Gastrocnemius medialis (tissue), 4 donors: ENCODE data around the gene MSH5. TPM values are rescaled to one million over a fixed set of nuclear protein-coding genes. Genes with fewer than 3 reads are reported as not detected.

Experiments
- ATAC-seq, 2 donors: fragments of 150-250 bp; one replicate each; pipeline ENCODE4 v1.9.1; 2016
- DNase-seq, 2 donors: peaks; one replicate each; pipeline ENCODE4 v3.0.0-alpha.2; 2019
- H3K27ac ChIP-seq, 4 donors: fragments of 200-600 bp; sonication (generic); 1 replicate in 1 of 4; 2 replicates in 3 of 4; pipeline ENCODE4 v1.5.1; 2016 to 2018; ENCODE audit warnings: mild to moderate bottlenecking in 2 of 4, moderate library complexity in 1 of 4
- H3K27me3 ChIP-seq, 3 donors: fragments of 200-600 bp; sonication (generic) in 2 of 3; 1 replicate in 1 of 3; 2 replicates in 2 of 3; pipeline versions ENCODE4 v1.5.1 to v1.6.0; 2016 to 2019; ENCODE audit warnings: mild to moderate bottlenecking in 1 of 3, moderate library complexity in 1 of 3
- H3K36me3 ChIP-seq, 2 donors: fragments of 200-600 bp; sonication (generic) in 1 of 2; one replicate each; pipeline ENCODE4 v1.5.1; 2017 to 2018
- H3K4me1 ChIP-seq, 2 donors: fragments of 200-600 bp; sonication (generic) in 1 of 2; one replicate each; pipeline ENCODE4 v1.5.1; 2016 to 2017; ENCODE audit warnings: mild to moderate bottlenecking in 2 of 2
- H3K4me3 ChIP-seq, 4 donors: fragments of 200-600 bp; sonication (generic) in 3 of 4; 1 replicate in 1 of 4; 2 replicates in 3 of 4; pipeline ENCODE4 v1.5.1; 2016 to 2019; ENCODE audit warnings: mild to moderate bottlenecking in 2 of 4
- H3K9me3 ChIP-seq, 3 donors: fragments of 200-600 bp; sonication (generic) in 2 of 3; 1 replicate in 1 of 3; 2 replicates in 2 of 3; pipeline ENCODE4 v1.5.1; 2016 to 2019
- POLR2A ChIP-seq, 2 donors: fragments of 450-650 bp; IDR thresholded peaks; one replicate each; pipeline ENCODE4 v1.6.1; 2017; ENCODE audit warnings: antibody characterized with exemption in 2 of 2, mild to moderate bottlenecking in 2 of 2, moderate library complexity in 2 of 2
- in situ Hi-C, 4 donors: fragments of 200-750 bp; cut with MboI; loops; one replicate each; pipeline versions ENCODE4 v1.15.0 to v1.8.0; 2017; ENCODE audit warnings: low sequenced_read_pairs in 4 of 4
- intact Hi-C: fragments of 100-400 bp; cut with DNase I; formaldehyde crosslinking; loops from one replicate; pipeline ENCODE4 v1.15.1; 2023; ENCODE audit warnings: low total_unique reads
- total RNA-seq, 4 donors: library from RNA; depleted of rRNA; stranded (reverse); fragments of >200 nt; gene quantifications; one replicate each; pipeline versions ENCODE4 v1.1.0 to v1.2.3, GENCODE V29; 2016
- TF ChIP-seq, protein P1 (sequence below), 5 experiments: fragments of 450-650 bp in 3 of 5; fragments of 200-600 bp in 2 of 5; sonication (generic) in 2 of 5; IDR thresholded peaks in 4 of 5; conservative IDR thresholded peaks in 1 of 5; 1 replicate in 4 of 5; 2 replicates in 1 of 5; pipeline ENCODE4 v1.5.1; 2016 to 2019; ENCODE audit warnings: antibody characterized with exemption in 5 of 5, mild to moderate bottlenecking in 3 of 5, moderate library complexity in 3 of 5

The MSH5 gene
- total RNA-seq, 4 donors from 2014 or later, result 0.35 to 7.8 (median 1.6) TPM

DNA sequence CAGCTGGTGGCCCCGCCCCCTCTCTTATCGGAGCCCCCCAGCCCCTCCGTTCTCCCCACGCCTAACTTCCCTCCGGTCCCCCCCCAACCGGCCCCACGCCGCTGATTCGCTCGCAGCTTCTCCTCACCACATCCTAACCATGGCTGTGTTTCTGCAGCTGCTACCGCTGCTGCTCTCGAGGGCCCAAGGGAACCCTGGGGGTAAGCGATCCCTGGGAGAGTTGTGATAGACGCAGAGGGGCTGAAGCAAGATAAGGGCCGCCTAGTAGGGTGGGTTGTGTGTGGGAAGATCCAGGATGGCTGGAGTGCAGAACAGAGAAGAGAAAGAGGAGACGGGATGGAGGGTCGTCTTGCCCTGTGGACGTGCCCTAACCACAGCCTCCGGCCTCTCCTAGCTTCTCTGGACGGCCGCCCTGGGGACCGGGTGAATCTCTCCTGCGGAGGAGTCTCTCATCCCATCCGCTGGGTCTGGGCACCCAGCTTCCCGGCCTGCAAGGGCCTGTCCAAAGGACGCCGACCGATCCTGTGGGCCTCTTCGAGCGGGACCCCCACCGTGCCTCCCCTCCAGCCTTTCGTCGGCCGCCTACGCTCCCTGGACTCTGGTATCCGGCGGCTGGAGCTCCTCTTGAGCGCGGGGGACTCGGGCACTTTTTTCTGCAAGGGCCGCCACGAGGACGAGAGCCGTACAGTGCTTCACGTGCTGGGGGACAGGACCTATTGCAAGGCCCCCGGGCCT lies 16.4 kb upstream of the MSH5 start, which contains the start of gene MPIG6B:
TSS of gene MPIG6B (plus strand) at position 129 of the 735 bp plus-strand sequence. CDS start at position 140, 11 bp downstream.
- intact Hi-C loops (no loop called here), in situ Hi-C loops (no loop called here)
- no peak within 1 kb of the TSS for H3K4me3 ChIP-seq
- TF ChIP-seq, protein P1, sequence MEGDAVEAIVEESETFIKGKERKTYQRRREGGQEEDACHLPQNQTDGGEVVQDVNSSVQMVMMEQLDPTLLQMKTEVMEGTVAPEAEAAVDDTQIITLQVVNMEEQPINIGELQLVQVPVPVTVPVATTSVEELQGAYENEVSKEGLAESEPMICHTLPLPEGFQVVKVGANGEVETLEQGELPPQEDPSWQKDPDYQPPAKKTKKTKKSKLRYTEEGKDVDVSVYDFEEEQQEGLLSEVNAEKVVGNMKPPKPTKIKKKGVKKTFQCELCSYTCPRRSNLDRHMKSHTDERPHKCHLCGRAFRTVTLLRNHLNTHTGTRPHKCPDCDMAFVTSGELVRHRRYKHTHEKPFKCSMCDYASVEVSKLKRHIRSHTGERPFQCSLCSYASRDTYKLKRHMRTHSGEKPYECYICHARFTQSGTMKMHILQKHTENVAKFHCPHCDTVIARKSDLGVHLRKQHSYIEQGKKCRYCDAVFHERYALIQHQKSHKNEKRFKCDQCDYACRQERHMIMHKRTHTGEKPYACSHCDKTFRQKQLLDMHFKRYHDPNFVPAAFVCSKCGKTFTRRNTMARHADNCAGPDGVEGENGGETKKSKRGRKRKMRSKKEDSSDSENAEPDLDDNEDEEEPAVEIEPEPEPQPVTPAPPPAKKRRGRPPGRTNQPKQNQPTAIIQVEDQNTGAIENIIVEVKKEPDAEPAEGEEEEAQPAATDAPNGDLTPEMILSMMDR (IDR thresholded peaks at IDR 0.05 in 4 of 5, conservative IDR thresholded peaks at IDR 0.05 in 1 of 5), result no peak
- no peak for TF ChIP-seq POLR2A (IDR thresholded peaks at IDR 0.05)
- H3K36me3 ChIP-seq, result no peaks in the 10 kb centered on the region
- no peaks in the 10 kb centered on the region for H3K9me3 ChIP-seq
- H3K27me3 ChIP-seq, result no peaks in the 10 kb centered on the region
- H3K4me1 ChIP-seq, result no peaks in the 10 kb centered on the region
- no peak within 1 kb of the TSS for H3K27ac ChIP-seq
- no peak for ATAC-seq
- no peak for DNase-seq

DNA sequence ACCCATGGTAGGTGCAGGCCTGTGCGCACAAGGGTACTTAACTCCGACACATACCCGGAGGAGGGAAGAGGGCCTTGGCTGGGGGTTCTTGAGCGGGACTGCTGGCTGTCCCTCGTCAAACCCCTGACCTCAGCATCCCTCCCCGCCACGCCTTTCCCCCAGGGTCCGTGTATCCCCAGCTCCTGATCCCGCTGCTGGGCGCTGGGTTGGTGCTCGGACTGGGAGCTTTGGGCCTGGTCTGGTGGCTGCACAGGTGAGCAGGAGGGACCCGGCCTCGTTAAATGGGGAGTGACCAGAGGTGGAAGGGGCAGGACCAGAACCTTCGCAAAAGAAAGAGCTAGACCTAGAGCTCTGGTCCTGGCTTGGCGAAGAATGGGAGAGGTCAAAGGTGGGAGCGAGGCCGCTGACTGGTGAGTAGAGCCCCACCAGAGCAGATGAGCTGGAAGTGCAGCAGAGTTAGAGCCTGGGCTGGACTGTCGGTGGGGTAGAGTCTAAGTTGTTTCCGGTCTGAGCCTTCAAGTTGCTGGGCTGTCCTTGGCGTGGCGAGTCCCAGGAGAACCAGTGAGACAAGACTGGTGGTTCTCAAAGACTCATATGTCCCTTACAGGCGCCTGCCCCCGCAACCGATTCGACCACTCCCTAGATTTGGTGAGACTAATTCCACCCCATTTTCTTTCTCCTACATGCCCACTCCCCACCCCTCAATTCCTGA lies 15.7 kb upstream of the MSH5 start:
- peaks cover 4 to 5% of the 10 kb centered on the region in 2 donors for H3K4me1 ChIP-seq
- H3K9me3 ChIP-seq, result no peaks in the 10 kb centered on the region
- ATAC-seq (no peak), DNase-seq (no peak)
- intact Hi-C loops (no loop called here), in situ Hi-C loops (no loop called here)
- H3K36me3 ChIP-seq, result no peaks in the 10 kb centered on the region
- no peak overlapping the region for H3K27ac ChIP-seq
- no peaks in the 10 kb centered on the region for H3K27me3 ChIP-seq
- no peak overlapping the region for H3K4me3 ChIP-seq
- TF ChIP-seq, protein P1 (IDR thresholded peaks at IDR 0.05 in 4 of 5, conservative IDR thresholded peaks at IDR 0.05 in 1 of 5), result no peak
- TF ChIP-seq POLR2A (IDR thresholded peaks at IDR 0.05), result no peak

DNA sequence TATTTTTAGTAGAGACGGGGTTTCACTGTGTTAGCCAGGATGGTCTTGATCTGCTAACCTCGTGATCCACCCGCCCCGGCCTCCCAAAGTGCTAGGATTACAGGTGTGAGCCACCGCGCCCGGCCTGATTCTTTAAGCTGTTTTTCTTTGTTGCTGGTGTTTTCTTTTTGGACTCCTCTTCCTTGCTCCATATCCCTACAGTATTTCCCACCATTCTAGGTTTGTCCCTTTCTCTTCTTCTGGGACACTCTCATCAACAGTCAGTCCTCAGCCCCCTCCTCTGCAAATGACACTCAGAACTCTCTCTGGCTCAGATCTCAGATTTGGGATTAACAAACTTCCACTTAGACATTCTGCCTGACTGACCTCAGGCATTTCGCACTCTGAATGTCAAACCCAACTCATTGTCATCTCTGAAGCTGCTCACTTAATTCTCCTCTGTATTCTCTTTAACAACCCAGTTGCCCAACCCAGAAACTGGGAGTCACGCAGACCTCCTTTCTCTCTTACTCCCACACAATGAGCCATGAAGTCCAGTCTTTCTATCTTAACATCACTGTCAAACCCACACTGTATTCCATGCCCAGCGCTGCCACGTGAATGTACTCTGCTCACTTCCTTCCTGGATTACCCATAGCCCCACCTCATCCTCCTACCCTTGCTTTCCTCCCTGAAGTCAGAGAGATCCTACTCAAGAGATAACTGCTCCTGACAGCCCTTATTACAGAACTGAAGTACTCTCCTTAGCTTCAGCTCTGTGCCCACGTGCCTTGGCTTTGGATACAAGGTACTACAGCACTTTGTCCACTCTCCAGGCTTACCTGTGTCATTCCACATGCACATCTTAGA lies 14.1 kb upstream of the MSH5 start:
- intact Hi-C loops (no loop called here), in situ Hi-C loops (no loop called here)
- H3K4me1 ChIP-seq, result peaks cover 7 to 8% of the 10 kb centered on the region in 2 donors
- H3K27me3 ChIP-seq, result peaks cover 0 to 3% (median 0%) of the 10 kb centered on the region in 3 donors
- no peaks in the 10 kb centered on the region for H3K9me3 ChIP-seq
- ATAC-seq, result no peak
- TF ChIP-seq, protein P1 (IDR thresholded peaks at IDR 0.05 in 4 of 5, conservative IDR thresholded peaks at IDR 0.05 in 1 of 5), result no peak
- no peak for TF ChIP-seq POLR2A (IDR thresholded peaks at IDR 0.05)
- no peak overlapping the region for H3K27ac ChIP-seq
- DNase-seq, result no peak
- H3K4me3 ChIP-seq, result no peak overlapping the region
- no peaks in the 10 kb centered on the region for H3K36me3 ChIP-seq

DNA sequence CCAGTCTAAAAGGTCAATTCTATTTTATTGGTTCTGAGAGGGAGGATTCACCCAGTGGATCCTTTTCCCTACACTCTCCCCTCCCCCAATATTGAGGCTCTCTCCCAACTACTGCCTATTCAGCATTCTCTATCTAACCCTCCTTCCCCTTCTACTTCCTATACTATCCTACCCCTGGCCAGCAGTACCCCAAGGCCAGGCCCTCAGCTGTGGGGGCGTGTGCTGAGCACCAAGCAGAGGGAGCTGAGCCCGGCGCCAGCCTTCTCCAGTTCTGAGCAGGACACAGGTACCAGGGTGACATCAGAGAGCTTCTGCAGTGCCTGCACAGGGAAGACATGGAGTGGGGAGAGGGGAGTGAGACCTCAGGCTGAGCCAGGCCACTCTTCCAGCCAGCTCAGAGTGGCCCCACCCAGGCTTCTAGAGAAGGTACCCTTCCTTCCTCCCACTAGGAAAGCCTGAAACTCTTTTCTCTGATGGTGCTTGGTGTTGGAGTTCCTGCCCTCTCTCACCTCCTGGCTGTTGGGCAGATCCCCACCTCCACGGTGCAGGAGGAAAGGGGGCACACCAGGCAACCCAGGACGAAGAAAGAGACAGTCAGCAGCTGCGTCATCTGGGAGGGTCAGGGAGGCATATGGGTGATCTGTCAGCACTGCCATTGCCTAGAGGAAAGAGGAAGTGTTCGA lies 12.6 kb upstream of the MSH5 start:
- H3K36me3 ChIP-seq, result no peaks in the 10 kb centered on the region
- H3K27ac ChIP-seq, result peak overlapping the region in 1 of 4 donors; percentile 88
- intact Hi-C loops, result no loop called here
- H3K27me3 ChIP-seq, result peaks cover 0 to 3% (median 0%) of the 10 kb centered on the region in 3 donors
- peaks cover 7 to 8% of the 10 kb centered on the region in 2 donors for H3K4me1 ChIP-seq
- no peak overlapping the region for H3K4me3 ChIP-seq
- DNase-seq (no peak), ATAC-seq (no peak)
- in situ Hi-C loops, result no loop called here
- no peaks in the 10 kb centered on the region for H3K9me3 ChIP-seq
- TF ChIP-seq POLR2A (IDR thresholded peaks at IDR 0.05), result no peak
- TF ChIP-seq, protein P1 (IDR thresholded peaks at IDR 0.05 in 4 of 5, conservative IDR thresholded peaks at IDR 0.05 in 1 of 5), result no peak
